22Rv1 (cell line): ENCODE results near the gene NET1.

Experiments used
- H3K27ac ChIP-seq: fragments of 450-650 bp; 2 replicates; pipeline ENCODE4 v1.5.1; 2017
- CTCF ChIP-seq: fragments of 450-650 bp; IDR thresholded peaks from 2 replicates; pipeline ENCODE4 v1.5.1; 2017; ENCODE audit warnings: mild to moderate bottlenecking
- ZFX ChIP-seq: fragments of 450-650 bp; IDR thresholded peaks from 2 replicates; pipeline ENCODE4 v1.6.1; 2017; ENCODE audit warnings: antibody characterized with exemption, borderline replicate concordance

The NET1 gene

DNA sequence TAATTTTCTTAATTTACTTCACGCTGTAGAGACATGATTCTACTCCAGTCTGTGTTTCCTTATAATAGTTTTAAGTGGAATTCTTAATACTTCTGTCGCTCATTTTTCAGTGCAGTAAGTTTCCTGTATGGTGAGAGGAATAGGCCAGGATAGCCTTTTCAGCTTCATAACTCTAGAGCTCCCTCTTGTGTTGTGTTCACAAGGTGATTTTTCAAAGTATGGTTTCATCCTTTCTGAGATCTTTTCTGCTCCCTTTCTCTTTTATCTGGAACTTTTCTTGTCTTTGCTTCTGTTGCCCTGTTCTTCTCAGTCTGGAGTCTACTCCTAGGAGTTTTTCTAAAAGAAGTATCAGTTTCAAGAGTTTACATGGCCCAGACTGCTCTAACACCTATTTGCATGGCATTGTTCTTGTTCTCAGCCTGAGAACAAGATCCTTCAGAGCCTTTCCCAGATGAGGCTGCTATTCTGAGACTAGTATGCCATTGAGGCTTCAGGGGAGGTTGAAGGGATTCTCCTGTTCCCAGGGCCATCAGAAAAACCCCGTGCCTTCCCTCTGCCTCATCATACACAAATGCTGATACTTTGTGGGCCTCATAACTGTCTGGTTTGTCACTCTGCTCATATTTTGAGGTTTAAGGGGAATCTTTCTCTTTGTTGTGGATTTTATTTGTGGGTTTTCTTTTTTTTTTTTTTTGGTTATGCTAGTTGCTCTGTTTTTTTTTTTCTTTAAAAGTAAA, 21.8 kb downstream of the NET1 start:
- H3K27ac ChIP-seq: peak overlapping the region; percentile 47
- TF ChIP-seq ZFX (no peak), CTCF (peak; percentile 86)

DNA sequence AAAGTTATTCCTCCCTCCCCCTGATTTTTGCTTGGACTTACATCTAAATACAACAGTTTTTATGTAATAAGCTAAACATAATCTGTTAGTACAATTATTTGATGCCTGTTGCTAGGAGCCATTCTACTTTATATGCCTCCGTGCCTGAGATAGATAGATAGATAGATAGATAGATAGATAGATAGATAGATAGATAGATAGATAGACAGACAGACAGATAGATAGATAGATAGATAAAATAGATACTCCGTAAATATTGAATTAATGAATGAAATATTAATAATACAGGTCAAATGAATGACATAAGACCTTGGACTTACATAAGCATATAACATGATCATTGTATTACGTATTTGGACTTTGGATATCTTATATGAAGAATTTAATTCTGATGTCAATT, 23.0 kb downstream of the NET1 start:
- no peak overlapping the region for H3K27ac ChIP-seq
- TF ChIP-seq CTCF (no peak), ZFX (no peak)

DNA sequence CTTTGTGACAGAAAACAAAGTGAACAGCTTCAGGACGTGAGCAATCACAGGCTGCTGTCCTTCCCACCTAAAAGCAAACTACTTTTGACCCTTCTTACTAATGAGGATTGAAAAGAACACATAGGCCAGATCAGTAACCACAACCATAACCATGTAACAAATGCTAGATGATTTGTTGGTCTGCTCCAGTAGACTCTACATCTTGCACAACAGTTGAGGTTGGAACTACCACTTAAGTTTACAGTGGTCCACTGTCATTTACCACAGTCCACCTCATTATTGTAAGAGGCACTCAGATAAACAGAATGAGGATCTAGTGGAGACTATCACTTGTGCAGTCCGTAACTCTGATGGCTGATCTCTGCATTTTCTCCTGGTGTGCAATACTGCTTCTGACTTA, 27.8 kb downstream of the NET1 start:
- TF ChIP-seq CTCF: no peak
- no peak overlapping the region for H3K27ac ChIP-seq

DNA sequence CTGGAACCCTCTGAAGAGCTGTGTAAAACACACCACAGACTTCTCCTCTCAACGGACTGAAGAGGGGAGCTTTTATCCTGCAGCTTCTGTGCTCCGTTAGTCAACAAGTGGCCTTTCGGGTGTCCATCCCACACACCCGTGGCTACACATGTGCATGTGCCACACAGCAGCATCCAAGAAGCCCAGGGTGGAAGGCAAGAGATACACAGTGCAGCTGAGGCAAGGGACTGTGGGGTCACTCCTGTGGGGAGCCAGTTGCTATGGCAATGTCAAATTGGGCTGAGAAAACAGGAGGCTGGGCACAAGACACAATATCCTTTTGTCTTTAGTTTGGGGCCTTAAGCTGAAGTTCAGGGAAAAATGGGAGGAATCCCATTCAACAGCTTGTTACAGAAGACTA, 28.7 kb downstream of the NET1 start:
- no peak overlapping the region for H3K27ac ChIP-seq
- TF ChIP-seq ZFX (no peak), CTCF (no peak)

- 0 out of 2 replicates have a peak overlapping the region, but pooled peaks have one; percentile 11 for H3K27ac ChIP-seq
- peak; percentile 86 for TF ChIP-seq CTCF
- no peak for TF ChIP-seq ZFX
Observed at GRCh38 chr10:5442065-5442989, 30.0 kb downstream of the NET1 start.

GRCh38 chr10:5442990-5443370, 30.6 kb downstream of the NET1 start:
- TF ChIP-seq CTCF (no peak), ZFX (no peak)
- no peak overlapping the region for H3K27ac ChIP-seq

DNA sequence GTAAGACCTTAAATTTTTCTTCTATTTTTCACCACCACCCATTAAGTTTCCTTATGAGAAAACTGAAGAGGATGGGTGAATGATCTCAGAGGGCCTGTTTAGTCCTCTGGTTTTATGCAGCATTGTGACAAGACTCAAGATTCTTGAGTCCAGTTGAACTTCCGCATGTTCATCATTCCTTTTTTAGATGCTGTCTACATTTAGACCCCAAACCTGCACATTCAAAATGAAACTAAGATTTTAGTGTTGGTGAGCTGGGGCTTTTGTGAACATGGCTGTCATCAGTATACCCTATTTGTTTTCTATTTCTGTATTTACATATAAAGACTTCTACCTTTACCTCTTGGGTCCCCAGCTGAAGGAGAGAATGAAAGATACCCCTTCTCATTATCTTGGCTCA, 31.1 kb downstream of the NET1 start:
- TF ChIP-seq CTCF (no peak), ZFX (no peak)
- no peak overlapping the region for H3K27ac ChIP-seq
